NCI-H2029 (cell line): Measurements from ENCODE around the gene SMIM8.
A peak's percentile ranks its signal among the peaks of the same experiment; 100 is the strongest.

Experiments used
- DNase-seq: peaks from one replicate; lab custom pipeline; 2025; lab: John Stamatoyannopoulos, UW

The SMIM8 gene

DNA sequence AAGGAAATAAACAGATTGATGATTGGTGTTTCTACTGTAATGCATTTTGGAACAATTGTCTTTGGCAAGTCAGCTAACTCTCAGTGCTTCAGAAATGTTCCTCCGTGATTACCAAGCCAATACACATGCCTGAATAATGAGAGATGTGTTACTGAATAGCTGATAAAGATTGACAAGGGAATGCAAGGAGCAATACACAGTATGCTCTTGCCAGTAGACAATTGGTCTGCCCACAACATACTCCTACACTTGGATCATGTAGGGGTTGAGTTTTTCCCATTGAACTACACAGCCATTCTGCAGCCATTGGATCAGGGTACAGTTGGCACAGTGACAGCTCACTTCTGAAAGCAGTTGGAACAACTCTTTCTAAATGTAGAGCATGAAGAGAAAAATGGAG lies 12.3 kb downstream of the SMIM8 start:
- no peak for DNase-seq

DNA sequence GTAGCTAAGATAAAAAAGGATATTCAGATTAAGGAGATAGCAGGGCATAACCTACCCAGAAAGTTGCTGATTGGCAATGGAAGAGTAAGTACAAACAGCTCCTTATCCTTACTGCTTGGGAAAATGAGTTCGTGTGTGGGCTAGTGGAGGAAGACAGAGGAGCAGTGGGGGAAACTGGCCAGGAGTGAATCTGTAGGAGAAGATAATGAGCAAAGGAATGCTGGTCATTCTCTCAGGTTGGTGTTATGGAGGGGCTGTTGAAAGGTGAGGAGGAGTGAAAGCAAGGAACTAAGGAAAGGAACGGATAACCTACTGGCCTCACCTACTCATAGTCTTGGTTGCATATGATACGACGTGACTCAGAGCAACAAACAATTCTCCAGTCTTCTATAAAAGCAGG lies 14.0 kb downstream of the SMIM8 start:
- DNase-seq: no peak

DNA sequence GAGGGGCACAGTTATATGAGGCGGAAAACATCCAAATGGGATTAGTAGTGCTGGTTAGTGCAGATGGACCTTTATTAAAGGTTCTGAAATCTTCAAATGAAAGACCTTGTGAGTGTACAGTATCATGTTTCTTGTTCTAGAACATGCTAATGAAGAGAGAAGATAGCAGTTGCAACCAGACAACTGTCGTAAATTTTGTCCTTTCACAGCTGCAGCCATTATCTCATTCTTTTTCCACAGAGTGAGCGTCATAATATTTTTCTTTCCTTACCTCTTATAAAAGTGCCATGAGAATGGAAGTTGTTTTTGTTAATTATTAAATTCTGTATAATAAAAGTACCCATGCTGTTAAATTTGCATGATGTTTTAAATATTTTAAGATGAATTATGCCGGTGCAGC lies 17.8 kb downstream of the SMIM8 start:
- no peak for DNase-seq

DNA sequence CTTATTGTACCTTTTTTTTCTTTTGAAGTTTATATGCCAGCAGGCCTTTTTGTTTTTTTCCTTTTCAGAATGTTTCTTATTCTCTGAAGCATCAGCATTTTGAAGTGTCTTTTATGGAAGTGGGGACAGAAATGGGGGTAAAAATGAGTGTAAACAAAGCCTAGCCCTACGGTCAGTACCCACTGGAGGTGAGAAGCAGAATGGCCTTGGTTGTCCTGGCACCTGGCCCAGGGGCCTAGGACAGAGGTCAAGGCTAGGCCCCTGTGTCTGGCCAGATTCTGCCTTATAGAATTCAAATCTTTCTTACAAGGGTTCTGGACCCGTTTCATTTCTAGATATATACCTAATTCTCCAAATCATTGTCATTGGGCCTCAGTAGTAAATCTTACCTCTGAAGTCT lies 18.8 kb downstream of the SMIM8 start:
- DNase-seq: no peak

DNA sequence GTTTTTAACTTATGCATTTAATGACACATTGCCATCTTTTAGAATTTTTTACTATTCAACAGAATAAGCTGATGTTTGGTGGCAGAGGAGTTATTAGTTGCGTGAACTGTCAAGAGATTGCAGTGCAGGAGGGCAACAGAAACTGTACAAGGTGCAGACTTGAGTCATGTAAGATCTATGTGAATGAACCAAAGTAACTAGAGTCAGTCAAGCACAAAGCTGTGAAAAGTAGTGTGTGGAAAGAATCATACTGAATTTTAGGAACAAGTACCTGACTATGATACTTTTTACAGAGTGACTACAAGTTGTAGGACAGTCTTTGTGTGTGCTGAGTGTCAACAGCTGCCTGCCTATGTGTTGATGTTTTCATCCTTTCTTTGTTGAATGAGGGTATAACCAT lies 19.5 kb downstream of the SMIM8 start:
- no peak for DNase-seq

DNA sequence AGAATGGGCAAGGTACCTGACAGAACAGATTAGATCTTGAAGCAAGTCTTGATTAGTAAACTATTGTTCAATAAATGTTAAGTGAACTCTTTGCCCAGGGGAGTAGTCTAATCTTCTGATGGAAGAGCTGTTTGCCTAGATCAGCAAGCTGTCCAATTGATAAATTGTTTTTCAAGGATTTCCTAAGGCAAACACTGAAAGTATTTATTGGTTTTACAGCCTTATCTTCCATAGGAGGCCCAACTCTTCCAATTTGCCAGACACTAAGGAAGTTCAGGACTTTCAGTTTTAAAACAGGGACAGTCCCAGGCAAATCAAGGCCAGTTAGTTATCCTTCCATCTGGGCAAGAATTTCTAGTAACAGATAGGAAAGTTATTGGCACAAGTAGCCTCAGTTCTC lies 20.4 kb downstream of the SMIM8 start:
- no peak for DNase-seq

DNA sequence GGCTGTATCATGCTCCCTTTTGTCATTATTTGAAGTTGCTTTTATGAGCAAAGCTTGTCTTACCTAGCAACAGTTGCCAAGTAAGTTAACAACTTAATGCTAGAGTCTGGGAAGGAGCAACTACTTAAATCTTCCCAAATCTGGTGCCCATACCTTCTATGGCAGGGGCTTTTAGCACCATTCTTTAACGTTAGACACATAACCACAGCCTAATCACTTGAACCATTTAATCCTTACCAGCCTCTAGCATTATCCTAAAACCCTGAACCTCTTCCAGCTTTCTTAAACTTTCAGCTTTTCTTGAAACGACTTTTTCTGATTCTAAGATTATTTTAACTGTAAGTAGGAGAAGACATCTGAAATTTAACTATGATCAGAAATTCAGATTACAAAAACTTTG lies 22.3 kb downstream of the SMIM8 start, which contains the start of gene C6orf163:
C6orf163 (plus strand) TSS at position 83 of the 400 bp plus-strand sequence; CDS start at position 370, 287 bp downstream.
- DNase-seq: no peak

DNA sequence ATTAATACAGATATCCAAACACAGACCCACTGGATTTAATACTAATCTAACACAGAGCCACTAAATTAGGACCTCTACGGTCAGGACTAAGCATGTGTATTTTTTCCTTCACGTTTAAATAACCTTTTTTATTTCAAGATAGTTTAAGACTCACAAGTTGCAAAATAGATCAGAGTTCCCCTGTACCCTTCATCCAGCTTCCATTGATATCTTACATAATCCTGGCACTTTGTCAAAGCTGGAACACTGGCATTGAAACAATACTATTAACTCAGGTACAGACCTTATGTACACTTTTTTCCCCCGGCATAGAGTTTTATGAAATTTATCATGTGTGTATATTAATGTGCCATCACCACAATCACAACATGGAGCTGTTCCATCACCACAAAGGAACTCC lies 24.3 kb downstream of the SMIM8 start:
- no peak for DNase-seq

DNA sequence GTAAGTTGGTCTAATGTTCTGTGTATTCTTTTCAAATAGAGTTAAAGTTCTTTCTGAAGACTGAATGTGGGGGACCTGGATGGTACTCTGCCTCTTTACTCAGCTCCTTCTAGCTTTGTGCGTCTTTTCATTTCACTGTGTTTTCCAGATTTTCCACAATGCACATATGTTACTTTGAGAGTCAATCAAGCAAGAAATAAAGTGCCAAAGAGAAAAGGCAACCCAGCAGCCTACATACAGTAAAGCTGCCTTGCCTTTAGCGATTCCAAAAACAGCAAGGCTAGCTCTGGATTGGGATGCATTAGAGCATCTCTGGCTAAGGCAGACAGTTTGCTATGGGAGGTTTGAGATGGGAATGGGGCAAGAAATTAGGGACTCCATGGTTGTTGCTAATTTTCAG lies 27.5 kb downstream of the SMIM8 start:
- no peak for DNase-seq

DNA sequence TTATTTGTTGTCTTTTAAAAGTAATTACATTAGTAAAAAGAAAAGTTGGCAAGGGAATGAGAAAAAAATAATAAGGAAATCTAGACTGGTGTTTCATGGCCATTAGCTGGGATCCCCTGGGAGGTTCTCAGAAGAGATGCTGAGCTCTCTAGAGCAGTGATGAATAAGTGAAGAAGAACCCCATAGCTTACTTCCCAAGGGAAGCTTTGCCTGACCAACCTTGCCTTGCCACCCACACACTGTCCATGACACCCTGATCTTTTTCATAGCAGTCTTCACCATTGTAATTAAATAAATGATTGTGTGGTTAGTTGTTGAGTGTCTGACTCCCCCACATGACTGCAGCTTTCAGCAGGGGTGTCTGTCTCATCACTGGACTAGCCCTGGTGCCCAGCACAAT lies 28.1 kb downstream of the SMIM8 start:
- DNase-seq: no peak

DNA sequence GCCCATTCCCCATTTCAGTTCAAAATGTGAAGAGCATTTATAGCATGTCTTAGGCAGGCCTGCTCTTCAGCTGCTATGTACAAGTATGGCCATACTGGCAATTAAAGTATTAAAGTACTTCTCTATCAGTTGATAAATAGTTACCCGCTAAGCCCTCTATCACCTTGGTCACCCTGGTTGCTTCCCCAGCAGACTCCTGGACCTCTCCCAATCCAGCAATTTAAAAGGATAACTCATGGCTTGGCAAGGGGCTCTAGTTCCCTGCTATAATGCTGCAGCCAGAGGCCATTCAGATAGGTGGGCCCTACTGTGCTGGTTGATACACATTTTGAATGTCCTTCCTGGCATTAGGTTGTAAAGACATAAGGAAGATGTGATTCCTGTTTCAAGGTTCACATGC lies 29.2 kb downstream of the SMIM8 start:
- no peak for DNase-seq

DNA sequence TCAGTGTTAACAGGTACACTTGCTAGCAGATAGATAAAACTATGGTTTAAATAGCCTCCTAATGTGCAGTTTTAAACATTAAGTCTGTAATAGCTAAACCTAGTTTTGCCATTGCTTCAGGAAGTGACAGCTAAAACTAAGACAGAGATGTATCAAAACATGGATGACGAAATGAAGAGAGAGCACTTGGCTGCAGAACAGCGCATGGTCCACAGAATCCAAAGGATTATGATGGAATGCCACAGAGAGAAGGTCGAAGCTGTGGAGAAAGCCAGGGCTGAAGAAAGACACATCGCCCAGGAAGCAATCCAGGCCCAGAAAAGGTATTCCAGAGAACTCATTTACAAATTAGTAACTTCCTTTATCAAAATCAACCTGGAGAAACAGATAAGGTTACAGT lies 33.8 kb downstream of the SMIM8 start:
- no peak for DNase-seq

DNA sequence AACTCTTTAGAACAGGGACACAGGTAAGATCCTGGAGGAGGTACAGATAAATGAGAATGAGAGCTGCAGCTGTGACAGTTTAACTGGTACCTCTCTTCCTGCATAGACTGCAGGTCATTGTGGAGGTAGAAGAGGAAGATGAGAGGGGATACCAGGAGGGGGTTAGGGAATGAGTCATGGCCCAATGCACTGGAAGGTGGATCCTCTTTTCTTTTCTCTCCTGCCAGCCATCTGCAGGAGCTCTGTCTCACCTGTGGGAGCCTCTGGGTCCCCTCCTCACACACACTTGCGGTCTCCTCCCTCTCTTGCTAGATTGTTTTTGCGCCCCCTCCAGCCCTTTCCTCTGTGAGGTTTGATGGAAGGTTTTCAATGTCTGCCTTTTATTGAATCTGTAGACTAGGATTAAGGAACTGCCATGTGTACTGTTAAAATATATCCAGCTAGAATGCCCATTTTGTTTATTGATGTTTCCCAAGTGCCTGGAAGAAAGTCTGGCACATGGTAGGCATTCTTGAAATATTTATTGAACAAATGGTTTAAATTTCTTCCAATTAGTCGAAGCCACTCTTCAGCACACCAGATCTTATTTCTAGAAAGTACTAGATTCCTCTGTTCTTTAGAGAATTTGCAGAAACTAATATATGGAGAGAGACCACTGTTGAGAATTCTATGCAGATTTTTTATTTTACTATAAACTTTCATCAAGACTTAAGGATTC lies 35.2 kb downstream of the SMIM8 start:
- no peak for DNase-seq

DNA sequence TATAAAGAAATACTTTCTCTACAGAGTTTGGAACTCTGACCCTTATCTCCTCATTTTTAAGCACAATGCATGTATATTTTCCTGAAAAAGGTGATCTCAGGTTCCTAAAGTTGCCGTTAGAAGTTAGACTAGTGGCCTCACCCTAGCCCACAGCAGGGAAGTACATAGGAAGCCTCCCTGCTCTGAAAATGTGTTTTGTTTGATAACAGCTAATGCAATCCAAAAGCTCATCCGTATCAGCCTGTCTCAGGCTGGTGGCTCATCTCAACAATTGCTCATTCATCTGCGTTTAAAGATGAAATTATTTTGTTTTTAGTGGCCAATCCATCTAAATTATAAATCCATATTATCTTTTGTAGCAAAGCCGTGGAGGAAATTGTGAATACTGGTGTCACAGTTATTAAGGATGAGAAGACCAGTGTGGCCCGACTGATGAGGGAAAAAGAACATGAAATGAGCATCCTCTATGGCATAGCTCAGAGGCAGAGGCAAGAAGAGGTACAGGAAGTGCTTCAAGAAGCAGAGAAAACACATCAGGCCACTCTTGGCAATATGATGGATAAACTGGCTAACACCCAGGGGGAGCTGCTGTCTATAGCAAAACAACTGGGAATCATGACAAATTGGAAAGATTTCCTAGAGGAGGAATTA lies 42.3 kb downstream of the SMIM8 start:
- no peak for DNase-seq

DNA sequence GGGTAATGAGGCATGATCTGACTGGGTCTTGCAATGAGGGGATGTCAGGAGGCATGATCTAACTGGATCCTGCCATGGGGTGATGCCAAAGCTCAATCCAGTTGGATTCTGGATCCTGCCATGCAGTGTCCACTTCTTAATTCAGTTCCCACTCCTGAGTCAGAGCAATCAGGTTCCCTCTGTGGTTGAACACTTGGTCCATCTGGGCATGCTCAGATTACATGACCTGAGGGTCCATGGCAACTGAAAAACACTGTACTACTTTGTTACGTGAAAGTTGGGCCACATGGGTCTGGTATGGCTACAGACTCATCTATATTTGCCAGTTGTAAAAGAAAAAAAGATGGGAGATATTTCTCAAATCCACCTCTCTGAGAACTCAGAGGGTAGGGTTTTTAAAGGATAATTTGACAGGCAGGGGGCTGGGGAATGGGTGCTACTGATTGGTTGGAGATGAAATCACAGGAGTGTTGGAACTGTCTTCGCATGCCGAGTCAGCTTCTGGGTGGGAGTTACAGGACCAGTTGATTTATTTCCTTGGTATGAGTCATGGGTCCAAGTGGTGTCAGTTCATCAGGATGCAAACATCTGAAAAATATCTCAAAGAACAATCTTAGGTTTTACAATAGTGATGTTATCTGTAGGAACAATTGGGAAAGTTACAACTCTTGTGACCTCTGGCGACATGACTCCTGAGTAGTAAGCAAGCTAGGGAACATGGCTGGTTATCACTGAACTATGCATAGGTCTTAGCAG lies 43.9 kb downstream of the SMIM8 start:
- no peak for DNase-seq

DNA sequence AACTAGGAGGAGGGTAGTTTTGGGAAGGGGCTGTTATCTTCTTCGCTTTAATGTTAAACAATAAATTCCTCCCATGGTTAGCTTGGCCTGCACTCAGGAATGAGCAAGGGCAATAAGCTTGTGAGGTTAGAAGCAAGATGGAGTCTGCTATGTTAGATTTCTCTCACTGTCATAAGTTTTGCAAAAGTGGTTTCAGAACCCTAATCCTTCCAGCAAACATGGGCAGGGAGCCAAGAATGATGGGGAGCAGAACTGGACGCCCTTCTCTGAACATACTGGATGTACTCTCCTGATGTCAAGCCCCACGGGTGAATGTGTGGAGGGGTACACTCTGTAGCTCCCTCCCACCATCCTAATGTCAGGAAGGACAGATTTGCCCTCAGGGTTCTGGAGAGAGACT lies 44.5 kb downstream of the SMIM8 start:
- DNase-seq: no peak

DNA sequence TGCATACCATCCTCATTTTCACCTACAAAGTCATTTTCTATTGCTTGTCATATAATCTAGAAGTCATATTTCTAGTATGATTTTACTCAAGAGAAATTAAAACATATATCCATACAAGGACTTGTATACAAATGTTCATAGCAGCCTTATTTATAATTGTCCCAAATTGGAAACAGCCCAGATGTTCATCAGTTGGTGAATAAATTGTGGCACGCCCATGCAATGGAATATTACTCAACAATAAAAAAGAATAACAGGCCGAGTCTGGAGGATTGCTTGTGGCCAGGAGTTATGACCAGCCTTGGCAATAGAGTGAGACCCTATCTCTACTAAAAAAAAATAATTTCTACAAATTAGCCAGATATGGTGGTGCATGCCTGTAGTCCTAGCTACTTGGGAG lies 51.0 kb downstream of the SMIM8 start:
- no peak for DNase-seq

DNA sequence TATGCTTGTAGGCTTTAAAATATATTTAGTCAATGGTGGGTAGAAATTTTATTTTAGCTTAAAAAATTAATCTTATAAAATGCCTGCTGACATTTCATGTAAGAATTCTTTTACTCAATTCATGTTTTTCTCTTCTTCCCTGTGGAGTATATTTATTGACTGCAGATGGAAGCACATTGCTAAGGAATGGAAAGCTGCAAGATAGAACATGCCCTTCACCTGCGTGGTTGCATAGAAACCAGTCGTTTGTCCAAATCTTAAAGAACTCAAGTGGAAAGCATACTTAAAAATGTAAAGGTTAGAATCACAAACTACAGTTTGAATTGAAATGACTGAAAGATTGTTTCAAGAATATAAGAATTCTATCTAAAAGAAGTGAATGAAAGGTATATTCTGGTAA lies 52.9 kb downstream of the SMIM8 start:
- DNase-seq: no peak

DNA sequence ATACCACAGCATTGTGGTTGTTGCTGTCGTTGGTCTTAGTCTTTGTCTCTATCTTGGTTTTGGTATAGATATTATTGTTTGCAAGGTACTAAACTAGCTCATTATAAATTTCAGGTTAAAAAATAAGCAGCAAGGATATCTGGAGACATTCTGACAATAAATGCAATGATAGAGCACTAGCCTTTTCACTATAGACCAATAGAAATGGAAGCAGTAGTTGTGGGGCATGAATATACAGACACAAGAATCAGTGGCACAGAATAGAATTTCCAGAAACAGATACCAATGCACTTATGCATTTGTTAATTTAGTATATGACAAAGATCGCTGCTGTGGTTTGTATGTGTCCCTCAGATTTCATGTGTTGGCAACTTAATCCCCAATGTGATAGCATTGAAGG lies 54.3 kb downstream of the SMIM8 start:
- no peak for DNase-seq

DNA sequence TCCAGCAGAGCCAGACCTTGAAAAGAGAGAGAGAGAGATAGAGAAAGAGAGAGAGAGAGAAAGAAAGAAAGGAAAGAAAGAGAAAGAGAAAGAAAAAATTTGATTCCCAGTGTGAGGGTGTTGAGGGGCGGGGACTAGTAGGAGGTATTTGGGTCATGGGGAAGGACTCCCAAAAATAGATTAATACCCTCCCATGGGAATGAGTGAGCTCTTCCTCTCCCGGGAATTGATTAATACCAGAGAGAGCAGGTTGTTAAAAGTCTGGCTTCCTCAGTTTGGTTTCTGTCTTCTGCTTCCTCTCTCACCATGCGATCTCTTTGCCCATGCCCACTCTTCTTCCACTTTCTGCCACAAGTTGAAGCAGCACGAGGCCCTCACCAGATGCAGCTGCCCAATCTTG lies 56.6 kb downstream of the SMIM8 start:
- DNase-seq: no peak

DNA sequence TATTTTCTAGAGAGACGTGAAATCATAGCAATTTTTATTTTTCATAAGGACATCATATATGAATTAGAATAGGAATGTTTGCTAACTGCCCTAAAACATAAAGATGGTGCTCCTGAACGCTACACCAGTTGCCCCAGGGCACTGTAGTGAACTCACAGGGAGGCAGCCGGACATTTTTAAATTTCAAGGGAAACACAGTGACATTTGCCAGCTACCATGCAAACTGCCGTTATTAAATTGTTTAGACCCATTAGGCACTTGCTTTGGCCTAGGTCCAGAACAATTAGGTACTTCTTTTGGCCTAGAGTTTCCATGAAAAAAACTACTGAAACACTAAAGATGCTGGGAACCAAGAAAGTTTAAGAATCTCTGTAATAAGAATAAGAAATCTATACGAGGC lies 60.5 kb downstream of the SMIM8 start:
- DNase-seq: no peak

DNA sequence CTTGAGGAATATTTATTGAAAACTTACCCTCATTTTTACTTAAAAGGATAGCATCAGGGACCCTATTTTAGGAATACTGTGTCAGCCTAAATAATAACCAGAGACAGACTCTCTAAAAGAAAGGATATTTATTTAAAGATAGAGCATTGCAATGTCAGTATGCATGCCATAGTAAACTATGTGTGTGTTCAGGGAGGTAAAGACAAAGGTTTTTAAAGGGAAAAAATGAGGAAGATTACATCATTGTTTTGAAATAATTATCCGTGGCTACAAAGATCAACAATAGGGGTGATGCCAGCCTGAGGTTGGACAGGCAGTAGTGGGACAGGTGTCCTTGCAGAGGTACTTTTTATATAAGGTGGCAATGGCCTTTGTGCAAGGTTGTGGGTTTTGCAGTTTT lies 61.6 kb downstream of the SMIM8 start:
- DNase-seq: peak; percentile 14

DNA sequence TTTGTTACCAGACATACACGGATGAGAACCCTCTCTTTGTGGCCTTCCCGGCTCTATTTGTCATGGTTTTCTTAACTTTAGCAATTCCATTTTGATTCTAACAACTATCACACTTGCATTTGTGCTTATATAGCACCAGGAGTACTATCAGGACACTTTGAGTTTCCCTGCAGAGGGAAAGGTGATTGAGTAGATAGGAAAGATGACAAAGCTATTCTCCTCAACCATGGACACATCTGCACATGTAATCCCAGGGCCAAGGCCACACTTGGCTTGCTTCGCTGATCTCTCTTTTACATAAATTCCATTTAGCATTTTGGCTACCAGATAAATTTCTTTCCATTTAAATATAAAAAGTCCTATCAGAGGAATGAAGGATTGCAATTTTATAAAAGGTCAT lies 62.1 kb downstream of the SMIM8 start:
- no peak for DNase-seq
